ENCODE results near the gene USP10.

The USP10 gene

GRCh38 chr16:84811529-84811928 is 111.7 kb downstream of the USP10 start:
- no peak for DNase-seq

DNA sequence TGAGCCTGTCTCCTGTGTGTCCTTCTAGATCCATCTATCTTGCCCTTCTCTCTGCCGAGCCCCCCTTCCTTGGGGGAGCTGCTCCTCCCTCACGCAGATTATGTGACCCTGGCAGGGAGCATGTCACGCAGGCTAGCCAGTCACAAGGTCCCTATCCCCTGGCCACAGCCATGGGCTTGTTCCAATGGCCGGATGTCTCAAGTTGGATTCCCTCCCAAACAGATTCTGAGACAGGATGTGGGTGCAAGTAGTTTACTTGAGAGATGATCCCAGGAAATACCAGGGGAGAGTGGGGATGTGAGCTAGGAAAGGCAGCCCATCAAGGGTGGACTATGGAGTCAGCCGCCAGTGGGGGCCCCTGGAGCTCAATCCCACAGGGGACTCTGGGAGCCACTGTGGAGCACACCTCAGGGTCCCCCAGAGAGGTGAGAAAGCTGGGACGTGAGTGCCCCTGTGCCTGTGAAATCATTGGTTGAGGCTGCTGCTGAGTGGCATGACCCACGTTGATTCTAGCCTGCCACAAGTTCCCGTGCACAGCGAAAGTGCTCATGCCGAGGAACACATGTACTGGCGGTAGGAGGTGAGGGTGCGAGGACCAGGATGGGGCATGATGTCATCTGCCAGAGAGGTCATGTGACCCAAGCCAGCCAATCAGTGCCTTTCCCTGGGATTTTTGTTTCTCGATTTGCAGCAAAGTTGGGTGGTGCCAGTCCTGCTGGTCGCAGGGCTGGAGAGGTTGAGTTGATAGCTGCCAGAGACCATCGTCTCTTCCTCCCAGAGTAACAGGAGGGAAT is 113.5 kb downstream of the USP10 start:
- DNase-seq, result no peak

GRCh38 chr16:84815462-84815861 is 115.7 kb downstream of the USP10 start:
- DNase-seq, result no peak

- no peak for DNase-seq
Observed at GRCh38 chr16:84816023-84816422, 116.2 kb downstream of the USP10 start.

DNA sequence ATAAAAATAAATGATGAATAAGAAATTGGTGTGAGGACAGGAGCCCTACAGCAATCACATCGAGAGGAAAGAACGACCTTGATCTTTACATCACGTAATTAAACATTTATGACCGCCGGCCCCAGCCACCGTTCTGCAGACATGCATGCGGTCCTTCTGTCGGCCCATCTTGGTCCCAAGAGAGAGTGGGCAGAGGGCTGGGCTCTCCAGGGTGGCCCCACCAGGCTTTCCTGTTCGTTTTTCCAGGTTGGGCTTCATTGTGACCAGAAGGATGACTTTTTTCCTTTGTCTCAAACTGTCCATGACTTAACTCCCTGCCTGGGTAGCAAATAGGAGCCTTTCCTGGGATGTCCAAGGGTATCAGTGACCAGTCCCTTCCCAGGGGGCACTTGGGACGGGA is 116.7 kb downstream of the USP10 start:
- DNase-seq, result no peak

GRCh38 chr16:84817206-84817605 is 117.4 kb downstream of the USP10 start:
- DNase-seq, result no peak

DNA sequence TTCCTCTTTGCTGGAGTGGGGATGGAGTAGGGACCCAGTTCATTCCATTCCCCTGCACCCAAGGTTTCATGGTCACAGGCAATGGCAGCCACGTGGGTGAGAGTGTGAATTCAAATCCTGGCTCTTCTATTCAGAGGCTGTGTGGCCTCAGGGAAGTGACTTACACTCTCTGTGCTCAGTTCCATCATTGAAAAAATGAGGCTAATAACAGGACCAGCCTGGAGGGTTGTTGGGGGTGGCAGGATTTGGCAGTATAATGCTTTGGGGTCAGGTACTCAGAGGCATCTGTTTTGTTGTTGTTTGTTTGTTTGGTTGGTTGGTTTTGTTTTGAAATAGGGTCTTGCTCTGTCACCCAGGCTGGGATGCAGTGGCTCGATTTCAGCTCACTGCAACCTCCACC is 117.8 kb downstream of the USP10 start:
- no peak for DNase-seq

DNA sequence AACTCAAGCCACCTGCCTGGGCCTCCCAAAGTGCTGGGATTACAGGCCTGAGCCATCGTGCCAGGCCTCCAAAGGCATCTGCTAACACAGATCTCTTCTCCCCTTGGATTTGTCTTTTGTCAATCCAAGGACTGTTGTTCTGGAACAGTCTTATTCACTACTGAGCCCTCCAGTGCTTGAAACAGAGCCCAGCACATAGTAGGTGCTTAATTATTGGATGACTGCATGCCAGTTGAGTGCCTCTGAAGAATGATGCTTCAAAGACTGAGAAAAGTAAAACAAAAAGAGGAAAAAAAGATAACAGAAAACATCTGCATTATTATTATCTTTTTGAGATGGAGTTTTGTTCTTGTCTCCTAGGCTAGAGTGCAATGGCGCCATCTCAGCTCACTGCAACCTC is 118.3 kb downstream of the USP10 start:
- DNase-seq, result no peak

- no peak for DNase-seq
Observed at GRCh38 chr16:84818989-84819643, 119.3 kb downstream of the USP10 start.

GRCh38 chr16:84819644-84820304 is 120.0 kb downstream of the USP10 start, which contains the start of gene CRISPLD2:
Gene CRISPLD2, plus strand, starts transcription at chr16:84819985. Its CDS starts 18,511 bp downstream, at chr16:84838496.
- DNase-seq, result peak; percentile 93

GRCh38 chr16:84820305-84820684 is 120.5 kb downstream of the USP10 start:
- DNase-seq, result no peak

GRCh38 chr16:84820771-84821170 is 121.0 kb downstream of the USP10 start:
- DNase-seq, result no peak

- no peak for DNase-seq
Observed at GRCh38 chr16:84821179-84821578, 121.4 kb downstream of the USP10 start.

GRCh38 chr16:84821728-84822689 is 122.2 kb downstream of the USP10 start:
- peak; percentile 38 for DNase-seq

DNA sequence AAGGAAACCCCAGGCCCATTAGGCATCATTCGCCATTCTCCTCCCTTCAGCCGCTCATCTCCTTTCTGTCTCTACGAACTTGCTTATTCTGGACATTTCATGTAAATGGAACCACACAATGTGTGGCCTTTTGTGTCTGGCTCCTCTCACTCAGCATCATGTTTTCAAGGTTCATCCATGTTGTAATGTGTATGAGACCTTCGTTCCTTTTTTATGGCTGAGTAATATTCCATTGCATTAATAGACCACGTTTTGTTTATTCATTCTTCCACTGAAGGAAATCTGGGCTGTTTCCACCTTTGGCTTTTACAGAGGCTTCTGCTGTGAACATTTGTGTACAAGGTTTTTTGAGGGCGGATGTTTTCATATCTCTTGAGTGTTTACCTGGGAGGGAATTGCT is 123.2 kb downstream of the USP10 start:
- DNase-seq, result no peak

DNA sequence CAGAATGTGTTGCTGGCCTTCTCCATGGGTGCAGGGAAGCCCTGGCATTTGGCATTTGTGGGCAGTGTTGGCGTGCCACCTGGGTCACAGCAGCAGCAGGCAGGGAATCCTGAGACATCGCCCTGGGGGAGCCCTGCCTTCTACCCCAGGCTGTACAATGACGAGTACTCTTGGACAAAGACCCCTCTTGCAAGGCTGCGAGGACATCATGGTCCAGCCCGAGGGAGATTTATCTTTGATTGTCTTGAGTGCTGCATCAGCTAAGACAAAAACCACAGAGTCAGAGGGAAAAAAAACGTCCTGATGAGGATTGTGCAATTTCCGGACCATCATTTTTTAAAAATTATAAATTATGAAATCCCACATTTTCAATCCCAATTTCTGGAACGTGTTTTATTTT is 123.7 kb downstream of the USP10 start:
- DNase-seq, result no peak

DNA sequence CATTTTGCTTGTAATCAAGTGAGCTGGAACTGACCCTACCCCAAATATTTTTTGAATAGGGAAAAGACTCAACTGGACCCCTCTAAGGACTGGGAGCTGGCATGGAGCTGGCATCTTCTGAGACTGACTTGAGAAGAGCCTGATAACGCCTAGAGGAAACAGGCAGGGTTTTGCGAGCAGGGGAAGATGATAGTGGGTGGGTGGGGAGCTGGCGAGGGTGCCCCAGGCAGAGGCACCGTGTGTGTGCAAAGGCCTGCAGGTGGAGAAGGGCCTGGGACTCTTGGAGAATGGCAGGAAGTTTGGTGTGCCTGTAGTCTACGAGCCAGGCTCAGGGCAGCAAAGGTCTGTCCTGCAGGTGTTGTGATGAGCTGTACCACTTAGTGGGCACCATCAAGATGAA is 124.1 kb downstream of the USP10 start:
- DNase-seq, result no peak

GRCh38 chr16:84825896-84826557 is 126.2 kb downstream of the USP10 start:
- DNase-seq, result no peak

DNA sequence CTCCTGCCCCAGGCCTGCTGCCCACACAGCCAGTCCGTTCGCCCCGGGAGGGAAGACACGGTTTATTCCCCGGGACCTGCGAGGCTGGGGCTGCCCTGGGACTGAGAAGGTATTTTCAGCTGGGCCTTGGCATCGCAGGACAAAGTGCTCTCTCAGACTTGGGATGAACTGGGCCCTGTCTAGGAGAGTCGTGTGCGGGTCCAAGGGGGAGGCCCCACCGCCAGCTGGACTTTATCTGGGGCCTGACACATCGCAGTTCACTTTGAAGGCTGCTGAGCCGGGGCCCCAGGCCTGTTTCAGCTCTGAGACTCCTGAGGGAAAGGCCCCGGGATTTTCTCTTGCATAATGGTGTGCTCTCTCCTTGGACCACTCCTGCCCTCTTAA is 126.8 kb downstream of the USP10 start:
- no peak for DNase-seq

DNA sequence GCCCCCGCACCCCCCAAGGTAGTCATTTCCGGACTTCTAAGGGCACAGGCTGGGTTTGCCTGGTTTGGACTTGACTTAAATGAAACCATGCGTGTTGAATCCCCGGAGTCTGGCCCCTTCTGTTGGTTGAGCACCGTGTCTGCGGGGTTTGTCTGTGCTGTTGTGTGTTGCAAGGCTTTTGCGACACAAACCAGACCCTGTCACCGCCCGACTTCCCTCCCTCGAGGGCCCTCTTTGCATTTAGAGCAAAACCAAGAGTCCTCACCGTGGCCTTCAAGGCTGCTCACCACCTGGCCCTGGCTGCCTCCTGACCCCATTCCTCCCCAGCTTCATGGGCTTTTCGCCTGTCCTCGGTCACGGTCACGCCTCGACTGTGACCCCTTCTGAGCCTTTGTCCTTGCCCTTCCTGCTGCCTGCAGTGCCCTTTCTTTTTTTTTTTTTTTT is 127.4 kb downstream of the USP10 start:
- DNase-seq, result peak; percentile 42

- no peak for DNase-seq
Observed at GRCh38 chr16:84827897-84828296, 128.1 kb downstream of the USP10 start.

DNA sequence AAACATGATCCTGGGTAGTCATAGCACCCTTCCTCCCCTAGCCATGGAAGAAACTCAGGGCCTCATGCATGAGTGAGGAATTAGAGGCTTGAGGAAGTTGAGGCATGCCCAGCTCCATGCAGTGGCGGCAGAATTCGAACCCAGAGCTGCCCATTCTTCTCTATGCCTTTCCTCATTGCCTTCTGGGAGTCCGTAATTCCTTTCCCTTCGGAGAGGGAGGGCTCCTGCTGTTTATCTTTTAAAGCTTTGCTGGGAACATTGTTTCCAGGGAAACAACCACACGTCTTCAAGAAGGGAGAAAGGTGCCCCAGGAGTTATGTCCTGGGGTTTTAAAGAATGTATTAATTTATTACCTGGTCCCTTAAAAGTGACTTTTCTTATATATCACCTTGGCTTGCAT is 128.5 kb downstream of the USP10 start:
- no peak for DNase-seq
